NCI-H146 (cell line): ENCODE data around the gene PRKCH.
"Not testable (repeated sequence)": the region's sequence is repeated elsewhere in the genome, so short reads cannot be mapped to it uniquely, and the experiment has no call there.

Experiments
- DNase-seq: peaks from one replicate; lab custom pipeline; 2025; lab: John Stamatoyannopoulos, UW

Gene PRKCH

GRCh38 chr14:61308198-61308597 is 13.2 kb upstream of the PRKCH start:
- DNase-seq, result no peak

DNA sequence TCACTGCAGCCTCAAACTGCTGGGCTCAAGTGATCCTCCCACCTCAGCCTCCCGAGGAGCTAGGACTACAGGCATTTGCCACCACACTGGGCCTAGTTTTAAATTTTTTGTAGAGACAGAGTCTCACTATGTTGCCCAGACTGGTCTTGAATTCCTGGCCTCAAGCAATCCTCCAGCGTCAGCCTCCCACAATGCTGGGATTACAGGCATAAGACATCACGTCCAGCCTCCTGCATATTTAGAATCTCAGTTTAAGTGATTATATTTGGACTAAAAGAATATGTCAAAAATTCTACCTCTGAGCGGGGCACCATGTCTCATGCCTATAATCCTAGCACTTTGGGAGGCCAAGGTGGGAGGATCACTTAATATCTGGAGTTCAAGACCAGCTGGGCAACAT is 12.7 kb upstream of the PRKCH start:
- DNase-seq, result not testable (repeated sequence)

GRCh38 chr14:61315313-61315712 is 6.1 kb upstream of the PRKCH start:
- no peak for DNase-seq

DNA sequence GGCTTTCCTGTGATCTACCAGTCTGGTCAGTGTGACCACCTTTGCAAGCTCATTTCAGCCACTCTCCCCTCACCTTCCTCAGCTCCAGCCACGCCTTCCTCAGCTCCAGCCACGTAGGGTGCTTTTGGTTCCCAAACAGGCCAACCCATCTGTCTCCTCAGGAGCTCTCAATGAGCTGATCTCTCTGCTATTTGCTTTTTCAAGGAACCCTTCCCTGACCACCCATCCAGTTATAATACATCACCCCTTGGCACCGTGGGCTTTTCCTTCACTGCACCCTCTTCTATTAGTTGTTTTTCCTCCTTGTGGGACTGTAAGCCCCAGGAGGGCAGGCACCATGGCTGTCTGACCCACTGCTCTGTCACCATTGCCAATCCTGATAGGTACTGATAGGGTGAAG is 2.3 kb upstream of the PRKCH start:
- no peak for DNase-seq

DNA sequence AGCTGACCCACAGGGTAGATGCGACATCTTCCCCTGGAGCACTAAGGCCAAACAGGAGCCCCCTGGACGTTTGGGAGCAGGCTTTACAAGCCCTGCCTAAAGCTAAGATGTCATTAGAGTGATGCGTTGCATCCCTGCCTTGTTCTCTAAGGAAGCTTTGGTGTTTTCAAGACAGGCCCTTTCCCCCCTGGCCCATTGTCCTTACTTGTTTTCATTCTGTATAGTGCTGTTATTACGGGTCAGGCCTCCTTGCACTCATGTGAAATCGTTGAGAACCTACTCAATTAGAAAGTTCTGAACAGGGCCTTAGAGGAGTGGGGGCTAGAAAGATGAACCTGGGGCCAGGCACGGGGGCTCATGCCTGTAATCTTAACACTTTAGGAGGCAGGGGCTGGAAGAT is 1.7 kb upstream of the PRKCH start:
- no peak for DNase-seq

GRCh38 chr14:61320170-61320569 is 1.2 kb upstream of the PRKCH start:
- DNase-seq, result not testable (repeated sequence)

- peak; percentile 56 for DNase-seq
Observed at GRCh38 chr14:61320806-61321384, 484 bp upstream of the PRKCH start.

DNA sequence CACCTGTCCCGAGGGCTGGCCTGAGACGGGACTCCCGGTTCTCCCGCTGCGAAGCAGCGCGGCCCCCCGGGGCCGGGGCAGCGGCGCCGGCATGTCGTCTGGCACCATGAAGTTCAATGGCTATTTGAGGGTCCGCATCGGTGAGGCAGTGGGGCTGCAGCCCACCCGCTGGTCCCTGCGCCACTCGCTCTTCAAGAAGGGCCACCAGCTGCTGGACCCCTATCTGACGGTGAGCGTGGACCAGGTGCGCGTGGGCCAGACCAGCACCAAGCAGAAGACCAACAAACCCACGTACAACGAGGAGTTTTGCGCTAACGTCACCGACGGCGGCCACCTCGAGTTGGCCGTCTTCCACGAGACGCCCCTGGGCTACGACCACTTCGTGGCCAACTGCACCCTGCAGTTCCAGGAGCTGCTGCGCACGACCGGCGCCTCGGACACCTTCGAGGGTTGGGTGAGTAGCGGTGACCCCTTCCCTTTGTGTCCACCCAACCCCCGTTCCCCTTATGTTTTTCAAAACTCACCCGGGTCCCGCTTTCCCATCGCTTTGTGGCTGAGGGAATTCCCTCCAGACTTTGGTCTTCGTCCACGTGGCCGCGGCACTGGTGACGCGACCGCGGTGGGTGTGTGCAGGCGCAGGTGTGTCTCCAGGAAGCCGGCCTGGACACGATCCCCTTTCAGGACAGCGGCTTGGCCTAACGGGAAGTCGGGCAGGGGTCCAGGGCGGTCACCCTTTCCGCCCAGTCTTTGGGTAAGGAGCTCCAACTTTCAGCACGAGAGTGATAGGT is 826 bp downstream of the PRKCH start:
- DNase-seq, result peak; percentile 48

DNA sequence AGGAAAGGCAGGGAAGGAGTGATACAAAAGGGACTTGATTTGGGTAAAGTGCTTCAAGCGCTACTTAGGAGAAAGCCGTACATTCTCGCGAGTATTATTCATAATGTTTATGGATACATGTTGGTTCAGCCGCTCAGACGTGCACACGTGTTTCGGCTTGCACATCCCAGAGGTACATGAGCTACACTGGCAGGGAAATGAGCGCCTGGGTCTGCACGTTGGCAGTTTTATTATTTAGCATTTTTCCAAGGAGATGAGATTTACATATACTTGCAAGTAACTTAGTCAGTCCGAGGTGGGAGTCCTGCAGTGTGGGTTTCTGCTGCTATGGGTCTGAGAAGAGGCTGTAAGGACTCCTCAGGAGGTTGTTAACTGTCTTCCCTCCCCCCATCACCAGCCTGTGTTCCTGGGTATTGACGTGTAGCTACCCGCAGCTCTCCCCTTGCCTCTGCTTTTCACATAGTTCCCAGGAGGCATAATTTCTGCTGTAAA is 1.5 kb downstream of the PRKCH start:
- DNase-seq, result peak; percentile 48

DNA sequence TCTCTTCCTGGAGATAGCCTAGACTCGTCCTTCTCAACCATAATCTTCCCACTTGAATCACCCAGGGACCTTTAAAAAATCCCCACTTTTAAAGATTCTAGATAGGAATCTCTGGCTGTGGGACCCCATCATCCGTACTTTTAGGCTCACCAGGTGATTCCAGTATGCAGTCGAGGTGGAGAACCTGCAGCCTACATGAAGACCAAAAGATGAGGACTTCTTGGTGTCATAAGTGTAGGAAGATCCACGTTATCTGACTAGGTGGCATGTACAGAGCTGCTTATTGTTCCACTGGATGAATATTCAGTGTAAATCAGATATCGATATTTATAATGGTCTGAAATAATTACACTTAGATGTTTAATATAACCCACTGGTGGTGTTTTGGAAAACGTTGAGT is 2.6 kb downstream of the PRKCH start:
- DNase-seq, result no peak

DNA sequence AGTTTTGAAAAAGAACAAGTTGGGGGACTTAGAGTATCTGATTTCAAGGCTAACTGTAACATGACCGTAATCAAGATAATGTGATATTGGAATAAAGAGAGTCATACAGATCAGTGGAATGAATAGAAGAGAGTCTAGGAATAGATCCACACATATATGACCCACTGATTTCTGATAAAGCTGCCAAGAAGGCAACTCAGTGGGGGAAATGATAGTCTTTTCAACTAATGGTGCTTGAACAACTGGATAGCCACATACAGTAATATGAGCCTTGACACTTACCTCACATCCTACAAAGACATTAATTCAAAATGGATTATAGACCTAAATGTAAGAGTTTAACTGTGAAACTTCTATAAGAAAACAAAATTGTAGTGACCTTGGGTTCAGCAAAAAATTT is 3.8 kb downstream of the PRKCH start:
- no peak for DNase-seq

- DNase-seq, result no peak
Observed at GRCh38 chr14:61326146-61326545, 4.8 kb downstream of the PRKCH start.

DNA sequence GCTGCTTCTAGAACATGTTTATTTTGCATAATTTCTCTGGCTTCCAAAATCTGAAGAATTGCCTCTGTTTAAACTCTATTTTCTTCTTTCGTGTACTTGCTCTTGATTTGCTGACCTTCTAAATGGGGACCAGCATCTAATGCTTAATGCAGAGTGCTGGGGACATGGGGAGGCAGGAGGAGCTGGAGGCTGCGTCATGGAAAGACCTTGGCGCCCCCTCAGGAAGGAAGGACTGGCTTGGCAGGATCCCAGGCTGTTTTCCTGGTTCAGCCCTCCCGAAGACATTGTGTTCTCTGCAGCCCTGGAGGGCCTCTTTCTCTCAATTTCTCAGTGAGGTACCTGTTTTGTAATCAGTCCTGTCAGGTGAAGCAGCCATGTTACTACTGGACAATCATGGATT is 5.5 kb downstream of the PRKCH start:
- no peak for DNase-seq

DNA sequence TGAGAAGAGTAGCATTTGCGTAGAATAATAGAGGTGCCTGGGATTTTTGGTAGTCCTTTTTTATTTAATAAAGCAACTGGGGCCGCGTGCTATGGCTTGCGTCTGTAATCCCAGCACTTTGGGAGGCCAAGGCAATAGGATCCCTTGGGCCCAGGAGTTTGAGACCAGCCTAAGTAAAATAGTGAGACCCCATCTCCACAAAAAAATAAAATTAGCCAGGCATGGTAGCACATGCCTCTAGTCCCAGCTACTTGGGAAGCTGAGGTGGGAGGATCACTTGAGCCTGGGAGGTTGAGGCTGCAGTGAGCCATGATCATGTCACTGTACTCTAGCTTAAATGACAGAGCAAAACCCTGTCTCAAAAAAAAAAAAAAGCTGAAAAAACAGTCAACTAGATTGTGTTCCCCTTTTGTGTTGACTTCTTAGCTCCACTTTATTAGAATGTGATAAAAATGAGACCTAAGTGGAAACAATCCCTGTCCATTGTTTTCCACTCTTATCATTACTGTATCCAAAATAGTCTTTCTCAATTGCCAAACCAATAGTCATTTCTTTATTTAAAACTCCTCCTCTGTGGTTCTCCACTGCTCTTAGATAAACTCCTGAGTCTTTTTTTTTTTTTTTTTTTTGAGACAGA is 7.4 kb downstream of the PRKCH start:
- no peak for DNase-seq

DNA sequence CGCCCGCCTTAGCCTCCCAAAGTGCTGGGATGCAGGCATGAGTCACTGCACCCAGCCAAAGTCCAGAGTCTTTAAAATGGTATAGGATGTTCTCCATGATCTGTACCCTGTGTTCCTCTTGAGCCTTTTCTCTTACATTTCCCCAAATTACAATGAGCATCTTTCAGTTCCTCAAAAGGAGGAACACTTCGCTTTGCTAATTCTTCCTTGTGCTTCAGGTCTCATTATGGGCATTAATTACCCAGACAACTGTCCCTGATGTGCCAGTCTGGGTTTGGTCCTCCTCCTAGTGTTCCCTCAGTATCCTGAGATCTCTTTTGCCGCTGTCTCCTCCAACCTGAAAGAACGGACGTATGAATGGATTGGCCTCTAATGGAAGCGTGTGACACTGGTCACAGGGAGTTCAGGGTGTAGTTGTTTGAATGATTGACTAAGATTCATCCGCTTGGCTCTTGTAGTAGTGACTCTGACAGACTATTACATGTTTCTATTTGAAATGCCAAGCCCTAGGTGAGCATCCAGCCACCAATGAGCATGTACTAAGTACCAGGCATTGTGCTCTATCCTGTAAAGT is 8.2 kb downstream of the PRKCH start:
- no peak for DNase-seq

- DNase-seq, result no peak
Observed at GRCh38 chr14:61330511-61330910, 9.1 kb downstream of the PRKCH start.

- DNase-seq, result no peak
Observed at GRCh38 chr14:61331992-61332657, 10.7 kb downstream of the PRKCH start.

- no peak for DNase-seq
Observed at GRCh38 chr14:61332658-61333029, 11.3 kb downstream of the PRKCH start.

- DNase-seq, result no peak
Observed at GRCh38 chr14:61333087-61333486, 11.7 kb downstream of the PRKCH start.

- no peak for DNase-seq
Observed at GRCh38 chr14:61334197-61334701, 12.9 kb downstream of the PRKCH start.

GRCh38 chr14:61335049-61335448 is 13.7 kb downstream of the PRKCH start:
- DNase-seq, result no peak

DNA sequence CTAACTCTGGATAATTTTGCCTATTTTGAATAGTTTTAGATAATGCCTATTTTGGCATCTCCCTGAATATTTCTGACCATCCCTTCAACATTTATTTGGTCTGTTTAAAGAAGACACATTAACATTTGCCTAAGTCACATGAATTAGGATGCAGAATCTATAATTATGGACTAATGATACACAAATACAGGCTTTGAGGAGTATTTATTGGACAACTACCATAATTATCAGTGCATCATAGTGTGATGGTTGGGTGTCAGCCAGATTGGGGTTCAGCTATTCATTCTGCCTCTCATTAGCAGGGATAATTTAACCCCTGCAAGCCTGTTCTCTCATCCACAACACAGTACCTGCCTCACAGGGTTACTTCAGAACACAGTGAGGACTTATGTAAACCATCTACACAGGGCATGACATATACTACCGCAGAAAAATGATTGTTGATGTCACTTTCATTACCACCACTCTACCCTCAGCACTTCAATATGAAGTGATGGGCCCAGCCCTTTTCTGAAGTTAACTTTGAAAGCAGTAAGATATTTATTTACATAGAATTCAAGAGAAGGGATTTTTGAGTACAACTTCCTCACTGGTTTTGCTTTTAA is 14.4 kb downstream of the PRKCH start:
- DNase-seq, result no peak
